HG02678 (cell line): ENCODE results near the gene ERC2.
A peak's percentile ranks its signal among the peaks of the same experiment; 100 is the strongest.

Source experiments
- ATAC-seq: cut with Tn5 transposase; IDR thresholded peaks from one replicate; pipeline ENCODE4 v1.9.1; 2021; ENCODE audit warnings: mild to moderate bottlenecking, moderate library complexity; ENCODE audit not compliant: unreplicated experiment

Gene ERC2

DNA sequence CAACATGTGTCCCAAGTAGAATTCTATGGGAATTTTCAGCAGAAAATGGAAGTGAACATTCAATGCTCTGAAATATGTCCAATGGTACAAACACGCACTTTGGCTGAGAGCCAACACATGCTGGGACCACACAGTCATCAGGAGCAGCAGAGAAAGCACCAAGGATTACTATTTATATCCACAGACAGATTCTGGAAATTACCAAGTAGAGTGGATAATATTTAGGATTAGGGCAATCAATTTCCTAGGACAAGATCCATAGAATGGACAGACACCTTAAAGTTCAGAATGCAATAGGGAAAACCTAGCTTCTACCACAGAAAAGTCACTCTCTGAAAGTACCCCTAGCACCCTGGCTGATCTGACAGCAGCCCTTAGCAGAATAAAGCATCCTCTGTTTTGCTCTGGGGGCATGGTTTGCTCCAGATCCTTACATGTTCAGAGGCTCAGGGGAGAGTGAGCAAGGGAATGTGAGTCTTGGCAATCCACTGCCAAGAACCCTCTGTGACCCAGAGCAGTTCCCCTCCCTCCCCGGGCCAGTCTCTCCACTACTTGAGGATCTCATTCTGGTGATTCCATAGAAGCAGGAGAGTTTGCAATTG, 775.2 kb downstream of the ERC2 start:
- no peak for ATAC-seq

DNA sequence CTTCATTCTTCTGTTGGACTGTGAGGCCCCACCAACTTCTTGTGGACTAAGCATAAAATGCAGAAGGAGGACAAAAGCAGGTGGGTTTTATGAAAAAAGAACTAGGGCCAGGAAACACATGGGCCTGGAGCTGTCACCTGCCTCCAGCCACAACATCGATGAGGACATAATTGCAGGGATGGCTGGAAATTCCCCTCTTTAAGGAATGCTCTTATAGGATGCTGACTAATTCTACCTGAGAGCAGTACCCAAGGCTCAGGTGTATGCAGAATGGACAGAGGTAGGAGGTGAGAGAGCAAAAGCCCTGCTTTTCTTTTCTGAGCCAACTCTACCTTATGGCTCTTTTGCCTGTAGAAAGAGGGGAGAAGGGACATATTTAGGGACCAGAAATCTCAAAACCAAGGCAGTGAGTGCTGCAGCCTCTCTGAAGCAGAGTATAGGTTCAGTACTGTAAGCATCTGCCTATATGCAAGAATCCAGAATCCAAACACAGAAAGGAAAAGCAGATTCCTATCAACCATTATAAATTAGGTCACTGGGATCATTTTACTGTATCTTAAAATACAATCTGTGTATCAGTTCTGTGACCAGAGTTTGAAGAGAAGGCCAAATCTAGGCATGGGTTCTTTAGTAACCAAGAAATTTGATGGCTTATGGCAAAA, 775.8 kb downstream of the ERC2 start:
- no peak for ATAC-seq

GRCh38 chr3:55691141-55691540, 777.1 kb downstream of the ERC2 start:
- no peak for ATAC-seq

- ATAC-seq, result no peak
Observed at GRCh38 chr3:55690726-55691125, 777.5 kb downstream of the ERC2 start.

GRCh38 chr3:55690177-55690576, 778.1 kb downstream of the ERC2 start:
- no peak for ATAC-seq

DNA sequence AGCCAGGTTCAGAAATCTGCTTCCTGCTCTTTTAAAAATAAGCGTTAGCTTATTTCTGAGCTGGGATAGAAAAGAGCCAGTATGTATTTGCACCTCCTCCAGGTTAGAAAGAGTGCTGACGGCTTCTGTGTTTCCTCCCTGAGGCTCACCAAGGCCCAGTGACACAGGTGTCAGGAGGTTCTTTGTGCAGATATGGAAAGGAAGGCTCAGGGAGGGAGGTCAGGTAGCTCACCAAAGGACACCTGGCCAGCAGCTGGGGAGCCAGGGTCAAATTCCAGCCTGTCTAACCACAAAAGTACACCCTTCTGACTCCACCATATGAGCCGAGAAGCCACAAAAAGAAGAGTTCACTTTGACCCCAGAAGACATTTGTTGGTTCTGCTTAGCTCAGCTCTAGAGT, 780.1 kb downstream of the ERC2 start:
- ATAC-seq, result no peak

DNA sequence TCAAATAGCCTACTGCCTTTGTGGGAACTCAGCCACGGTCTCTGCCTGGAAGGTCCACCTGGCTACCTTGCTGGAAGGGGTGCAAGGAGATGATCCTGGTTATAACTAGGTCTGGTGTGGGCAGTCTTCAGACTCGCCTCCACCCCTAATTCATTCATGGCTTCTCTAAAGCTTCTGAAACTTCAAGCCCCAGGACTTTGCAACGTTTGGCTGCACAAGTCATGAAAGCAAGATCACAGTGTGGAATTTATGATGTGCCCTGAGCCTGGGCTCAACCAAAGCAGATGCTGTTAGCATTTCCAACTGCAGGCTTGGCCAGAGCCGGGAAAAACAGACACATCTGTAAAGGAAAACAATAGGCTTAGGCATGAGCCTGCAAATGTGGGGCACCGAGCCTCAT, 780.7 kb downstream of the ERC2 start:
- ATAC-seq, result no peak

DNA sequence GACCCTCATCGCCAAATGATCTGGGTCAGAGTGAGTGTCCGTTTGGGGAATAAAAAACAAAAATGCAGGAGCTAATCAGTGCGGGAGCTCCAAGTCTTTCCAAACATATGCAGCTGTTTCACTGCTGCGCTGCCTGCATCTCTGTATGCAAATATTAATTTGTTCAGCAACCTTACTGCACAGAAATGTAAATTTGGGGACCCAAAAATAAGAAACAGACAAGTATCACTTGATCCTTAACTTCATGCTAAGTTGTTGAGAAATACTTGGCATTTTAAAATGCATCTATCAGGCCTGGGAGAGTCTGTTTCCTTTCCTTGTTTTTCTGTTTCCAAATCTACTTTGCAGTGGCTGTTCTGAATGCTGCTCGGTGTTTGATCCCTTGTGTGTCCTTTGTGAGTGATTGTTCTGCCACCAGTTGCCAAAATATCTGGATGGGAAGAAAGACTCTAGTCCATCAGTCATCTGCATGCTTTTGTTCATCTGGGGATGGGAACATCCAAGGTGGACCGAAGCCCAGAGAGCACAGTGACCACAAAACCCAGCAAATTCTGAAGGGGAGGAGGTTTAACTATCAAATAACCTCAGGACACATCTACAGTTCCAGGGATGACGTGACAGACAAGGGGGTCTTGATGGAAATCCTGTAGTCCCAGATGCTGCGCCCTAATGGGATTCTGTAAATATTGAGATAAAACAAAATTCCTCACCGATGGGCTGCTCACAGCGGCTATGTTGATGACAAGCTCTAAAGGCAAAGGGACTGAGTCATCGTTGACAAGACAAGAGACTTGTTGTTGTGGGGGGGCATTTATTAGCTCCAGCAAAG, 781.6 kb downstream of the ERC2 start:
- ATAC-seq, result no peak

GRCh38 chr3:55683666-55684270, 784.5 kb downstream of the ERC2 start:
- no peak for ATAC-seq

DNA sequence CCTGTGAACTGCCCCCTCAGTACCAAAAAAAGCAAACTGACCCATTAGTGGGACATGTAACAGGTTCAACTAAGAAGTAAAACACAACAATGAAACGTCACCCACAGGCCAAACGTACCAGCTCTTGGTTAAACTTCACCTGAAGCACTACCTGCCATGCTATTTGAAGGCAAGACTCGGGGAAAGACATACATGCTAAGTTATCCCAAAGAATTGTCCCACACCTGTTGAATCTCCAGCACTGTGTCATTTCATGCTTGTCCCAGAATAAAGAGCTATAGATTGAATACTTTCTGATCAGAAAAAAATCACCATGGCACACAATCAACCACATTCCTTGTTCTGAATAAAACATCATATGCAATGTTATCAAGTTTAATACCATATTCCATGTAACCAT, 785.8 kb downstream of the ERC2 start:
- ATAC-seq, result no peak

DNA sequence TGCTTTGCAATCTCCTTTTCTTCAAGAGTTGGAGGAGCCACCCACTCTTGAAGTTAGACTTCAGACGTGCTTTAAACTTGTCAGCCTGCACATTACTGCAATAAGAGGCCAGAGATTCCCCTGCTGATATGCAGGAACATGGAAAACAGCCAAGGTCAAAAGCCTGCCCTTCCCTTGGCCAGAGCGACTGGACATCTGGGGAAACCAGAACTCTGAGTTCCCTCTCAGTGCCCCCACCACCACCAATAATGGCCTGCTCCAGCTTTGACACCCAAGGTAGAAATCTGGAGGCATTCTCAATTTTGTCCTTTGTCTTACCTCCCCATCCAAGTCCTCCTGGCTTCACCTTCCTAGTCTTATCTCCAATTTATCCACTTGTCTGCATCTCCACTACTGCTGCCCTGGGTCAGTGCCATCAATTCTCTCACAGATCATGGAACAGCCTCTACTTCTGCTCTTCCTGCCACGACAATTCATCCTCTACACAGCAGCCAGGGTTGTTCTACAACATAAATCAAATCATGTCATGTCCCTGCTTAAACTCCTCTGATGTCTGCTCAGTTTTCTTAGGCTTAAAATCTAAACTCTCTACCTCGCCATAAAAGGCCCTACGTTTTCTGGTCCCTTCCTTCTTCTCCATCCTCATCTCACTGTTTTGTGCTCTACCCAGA, 789.6 kb downstream of the ERC2 start:
- no peak for ATAC-seq

DNA sequence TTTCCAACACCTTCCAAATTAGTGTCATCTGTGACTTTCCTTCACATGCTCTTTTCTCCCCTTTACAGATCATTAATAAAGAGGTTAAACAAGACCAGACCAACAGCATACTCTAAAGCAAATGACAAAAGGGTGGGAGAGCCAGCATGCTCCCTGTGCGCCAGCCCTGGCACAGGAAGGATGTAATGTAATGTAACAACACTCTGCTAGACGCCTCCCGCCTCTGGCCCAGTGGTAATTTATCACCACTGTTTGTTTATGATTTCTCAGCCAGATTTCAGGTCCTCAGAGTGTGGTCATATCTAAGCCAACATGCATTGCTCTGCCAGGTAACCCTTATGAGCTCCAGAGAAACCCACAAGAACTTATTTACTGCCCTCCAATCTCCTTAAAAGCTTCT, 791.6 kb downstream of the ERC2 start:
- no peak for ATAC-seq

DNA sequence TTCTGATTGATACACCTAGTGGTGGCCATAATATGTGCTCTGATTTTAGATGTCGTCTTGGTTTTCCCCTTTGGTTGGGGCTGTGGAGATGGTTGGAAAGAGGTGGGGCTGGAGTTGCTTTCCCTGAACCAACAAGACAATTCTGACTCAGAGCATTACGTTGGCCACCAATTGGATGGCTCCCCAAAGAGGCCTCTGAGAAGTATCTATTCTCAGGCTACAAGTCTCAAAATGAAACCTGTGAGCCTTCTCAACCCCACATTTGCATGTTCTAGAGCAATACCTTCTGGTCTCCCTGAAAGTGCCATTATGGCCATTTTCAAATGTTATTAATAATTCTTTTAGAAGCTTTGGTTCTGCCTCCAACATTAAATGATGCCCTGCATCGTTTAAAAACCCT, 792.8 kb downstream of the ERC2 start:
- peak; percentile 98 for ATAC-seq

DNA sequence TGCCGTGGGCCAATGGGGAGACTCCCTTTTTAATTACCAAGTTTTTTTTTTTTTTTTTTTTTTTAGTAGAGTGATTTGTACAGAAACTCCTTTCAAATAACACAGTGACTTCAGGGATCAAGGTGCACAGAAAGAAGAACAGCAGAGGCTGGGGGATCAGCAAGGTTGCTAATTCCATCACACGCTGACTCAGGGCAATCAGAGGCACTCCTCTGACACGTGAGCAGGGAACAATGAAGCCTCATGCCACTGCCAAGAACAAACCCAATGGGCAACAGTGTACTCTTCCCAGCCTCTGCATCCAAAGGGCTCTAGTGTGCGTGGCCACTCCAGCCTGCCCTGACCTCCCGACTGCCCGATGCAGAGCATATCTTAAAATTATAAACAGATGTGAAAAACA, 794.5 kb downstream of the ERC2 start:
- ATAC-seq, result no peak

GRCh38 chr3:55669133-55669532, 799.1 kb downstream of the ERC2 start:
- no peak for ATAC-seq

DNA sequence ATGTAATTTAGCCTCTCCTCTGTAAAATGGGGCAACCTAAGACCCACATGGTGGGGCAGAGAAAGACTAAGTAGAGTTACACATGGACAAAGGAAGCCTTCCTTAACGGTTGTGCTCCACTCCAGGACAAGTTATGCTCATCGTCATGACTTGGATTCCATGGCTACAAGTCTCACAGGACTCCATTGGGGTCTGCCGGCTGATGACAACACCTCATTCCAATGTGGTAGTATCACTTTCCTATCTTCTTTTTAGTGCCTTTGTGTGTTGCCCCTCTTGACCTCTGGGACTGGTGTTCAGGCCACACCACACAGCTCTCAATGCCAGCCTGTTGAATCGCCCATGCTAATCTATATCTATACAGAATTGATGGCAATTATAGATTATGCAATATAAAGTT, 799.9 kb downstream of the ERC2 start:
- no peak for ATAC-seq

DNA sequence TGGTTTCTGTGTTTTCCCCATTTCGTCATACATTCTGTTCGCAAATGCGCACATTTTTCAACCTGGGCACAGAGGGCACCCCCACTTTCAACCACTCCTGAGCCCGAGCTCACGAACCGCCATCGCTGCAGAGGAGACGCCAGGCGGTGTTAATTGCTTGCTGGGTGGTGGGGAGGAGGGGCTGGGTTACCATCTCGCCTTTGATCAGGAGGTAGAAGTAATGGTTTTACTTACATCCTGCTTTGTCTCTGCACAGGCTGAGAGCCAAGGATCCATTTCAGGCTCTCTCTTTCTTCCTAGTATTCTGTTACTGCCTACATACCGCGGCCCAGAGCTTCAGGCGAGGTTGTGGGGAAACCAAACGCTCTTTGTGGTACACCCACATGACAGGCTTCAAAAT, 803.9 kb downstream of the ERC2 start:
- no peak for ATAC-seq

DNA sequence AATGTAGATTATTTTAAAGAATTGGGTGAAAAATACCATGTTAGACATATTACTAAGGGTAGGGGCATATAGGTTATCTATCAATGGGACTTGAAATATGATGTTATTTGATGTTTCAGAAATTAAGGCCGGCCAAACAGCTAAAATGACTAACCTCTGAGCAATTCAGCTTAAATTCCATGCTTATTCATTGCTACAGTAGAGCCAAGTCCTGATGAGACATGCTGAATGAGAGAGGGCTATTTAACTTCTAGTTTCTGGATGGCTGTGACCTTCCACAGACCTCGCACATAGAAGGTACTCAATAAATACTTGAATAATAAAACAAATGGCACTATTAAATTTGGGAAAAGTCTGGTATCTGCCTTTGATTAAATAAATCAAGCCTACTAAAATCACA, 805.6 kb downstream of the ERC2 start:
- no peak for ATAC-seq

GRCh38 chr3:55661571-55661970, 806.7 kb downstream of the ERC2 start:
- ATAC-seq, result no peak

DNA sequence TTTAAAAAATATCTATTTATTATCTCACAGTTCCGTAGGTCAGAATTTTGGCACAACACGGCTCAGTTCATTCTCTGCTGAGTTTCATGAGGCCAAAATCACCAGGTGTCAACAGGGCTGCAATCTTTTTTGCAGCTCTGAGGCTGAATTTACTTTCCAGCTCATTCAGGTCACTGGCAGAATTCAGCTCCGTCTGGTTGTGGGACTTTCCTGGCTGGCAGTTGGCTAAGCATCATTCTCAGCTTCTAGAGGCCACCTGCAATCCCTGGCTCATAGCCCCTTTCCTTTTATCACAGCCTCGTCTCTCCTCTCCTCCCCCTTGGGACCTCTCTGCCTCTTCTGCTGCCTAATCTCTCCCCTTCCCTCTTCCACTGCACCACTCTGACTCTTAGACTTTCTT, 807.1 kb downstream of the ERC2 start:
- no peak for ATAC-seq

DNA sequence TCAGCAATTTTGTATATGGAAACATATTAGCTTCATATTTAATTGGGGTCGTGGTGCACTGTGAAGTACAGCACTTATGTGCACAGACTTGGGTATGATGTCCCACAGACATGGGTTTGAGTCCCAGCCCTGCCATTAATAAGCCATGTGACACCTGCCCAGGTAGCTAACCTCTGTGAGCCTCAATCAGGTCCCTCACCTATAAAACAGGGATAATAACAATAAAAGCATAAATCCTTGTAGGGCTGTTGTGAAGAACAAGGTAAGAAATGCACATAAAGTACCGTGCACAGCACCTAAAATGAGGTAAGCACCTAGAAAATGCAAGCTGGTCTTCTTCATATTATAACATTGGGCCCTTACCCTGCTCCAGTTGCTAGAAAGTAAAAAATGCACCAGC, 807.6 kb downstream of the ERC2 start:
- ATAC-seq, result no peak
